HG02870 (cell line): ENCODE data around the gene RASGRP1.

ENCODE experiments used
- ATAC-seq: cut with Tn5 transposase; IDR thresholded peaks from one replicate; pipeline ENCODE4 v1.9.1; 2021; ENCODE audit warnings: mild to moderate bottlenecking, moderate library complexity; ENCODE audit not compliant: unreplicated experiment

Gene RASGRP1

DNA sequence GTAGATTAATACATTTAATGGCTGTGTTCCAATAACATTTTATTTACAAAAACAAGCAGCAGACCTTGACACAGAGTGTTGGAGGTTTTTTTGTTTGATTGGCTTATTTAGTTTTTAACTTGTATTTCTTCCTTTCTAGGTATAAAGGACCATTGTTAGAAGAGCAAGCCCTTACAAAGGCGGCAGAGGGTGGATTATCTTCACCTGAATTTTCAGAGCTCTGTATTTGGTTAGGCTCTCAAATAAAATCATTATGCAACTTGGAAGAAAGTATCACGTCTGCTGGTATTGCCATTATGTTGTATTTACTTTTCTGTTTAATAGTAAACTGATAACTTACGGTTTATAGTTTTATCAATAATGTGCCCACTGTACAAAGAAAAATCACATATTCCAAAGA lies 100.7 kb downstream of the RASGRP1 start:
- ATAC-seq = no peak

DNA sequence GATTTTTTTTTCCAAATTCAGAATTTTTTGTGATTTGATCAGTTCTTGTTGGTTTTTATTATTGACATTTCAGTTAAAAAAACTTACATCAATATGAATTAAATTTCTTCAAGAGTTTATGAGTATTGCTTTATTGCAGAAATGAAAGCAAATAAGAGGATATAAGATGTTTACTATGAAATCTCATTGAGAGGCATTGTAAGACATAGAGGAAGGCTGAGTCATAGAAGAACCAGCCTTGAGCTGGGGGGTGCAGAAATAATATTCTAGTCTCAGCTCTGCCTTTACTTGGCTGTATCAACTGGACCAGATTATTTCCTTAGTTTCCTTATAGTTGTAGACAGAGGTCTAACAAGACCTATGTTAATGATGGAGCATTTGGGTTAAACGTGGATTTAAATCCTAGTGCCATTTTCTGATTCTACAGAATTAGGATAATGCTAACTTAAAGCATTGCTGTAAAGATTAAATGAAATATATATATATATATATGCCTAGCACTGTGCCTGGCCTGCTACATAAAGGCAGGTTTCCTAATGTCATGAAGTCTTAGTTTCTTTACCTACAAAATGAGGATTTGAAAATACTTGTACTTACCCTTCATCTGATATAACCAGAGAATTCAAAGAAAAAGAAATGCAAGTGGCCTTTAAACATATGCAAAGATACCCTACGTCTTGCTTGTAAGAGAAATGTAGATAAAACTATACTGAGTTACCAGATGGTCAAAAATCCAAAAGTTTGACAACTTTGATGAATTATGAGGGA lies 103.4 kb downstream of the RASGRP1 start:
- ATAC-seq = peak; percentile 87

GRCh38 chr15:38460543-38460942 lies 104.1 kb downstream of the RASGRP1 start:
- ATAC-seq = no peak

DNA sequence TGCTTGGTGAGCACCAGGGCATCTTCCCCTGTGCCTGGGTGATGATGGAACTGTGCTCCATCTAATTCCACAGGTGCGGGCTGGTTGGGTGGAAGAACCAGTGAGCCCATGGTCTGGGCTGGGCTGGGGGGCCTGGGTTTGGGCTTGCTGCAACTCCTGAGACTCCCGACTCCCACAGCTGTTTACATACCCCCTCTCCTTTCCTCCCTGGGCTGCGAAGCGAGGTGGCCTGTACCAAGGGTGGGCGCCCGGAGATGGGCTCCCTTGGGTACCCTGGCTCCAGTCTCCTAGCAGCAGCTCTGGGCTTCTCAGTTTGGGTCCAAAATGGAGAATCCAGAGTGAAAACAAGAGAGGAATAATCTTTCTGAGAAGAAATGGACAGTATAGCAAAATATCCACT lies 105.1 kb downstream of the RASGRP1 start:
- ATAC-seq = no peak

DNA sequence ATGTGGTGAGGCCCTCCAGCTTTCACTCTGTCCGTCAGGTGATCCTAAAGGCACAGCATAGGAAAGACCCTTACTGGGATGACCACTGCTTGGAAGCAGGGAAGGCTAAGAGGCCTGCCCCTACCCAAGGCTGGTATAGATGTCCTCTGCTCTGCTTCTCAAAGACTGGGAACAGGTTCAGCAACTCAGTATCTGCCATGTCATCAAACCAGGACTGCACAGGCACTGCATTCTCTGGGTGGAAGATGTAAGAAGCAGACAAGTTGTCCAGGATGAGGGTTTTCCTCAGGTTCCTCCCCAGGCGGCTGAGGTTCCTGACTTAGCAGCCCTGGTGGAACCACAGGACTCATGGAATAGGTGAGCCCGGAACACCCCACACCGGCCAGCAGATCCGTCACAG lies 106.0 kb downstream of the RASGRP1 start:
- ATAC-seq = no peak

DNA sequence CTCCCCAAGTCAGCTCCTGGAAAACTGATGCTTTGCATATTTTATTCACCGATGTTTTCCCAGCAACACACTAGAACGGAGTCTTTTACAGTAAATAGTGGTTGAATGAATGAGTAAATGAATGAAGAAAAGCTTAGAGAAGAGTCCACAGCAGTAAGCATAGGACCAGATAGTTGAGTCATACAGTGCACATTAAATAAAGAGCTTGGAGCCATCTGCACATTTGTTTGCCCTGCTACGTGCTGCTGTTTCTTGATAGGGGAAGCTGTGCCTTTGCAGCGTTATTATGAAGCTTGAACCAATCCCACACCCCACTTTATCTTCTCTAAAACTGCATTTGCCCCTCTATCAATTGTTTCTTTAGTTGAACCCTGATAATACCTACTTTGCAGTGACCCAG lies 109.5 kb downstream of the RASGRP1 start:
- no peak for ATAC-seq

GRCh38 chr15:38454696-38455090 lies 109.9 kb downstream of the RASGRP1 start:
- ATAC-seq = no peak

- peak; percentile 86 for ATAC-seq
Observed at GRCh38 chr15:38453971-38454695, 110.5 kb downstream of the RASGRP1 start, which contains the start of gene FAM98B. Gene FAM98B (plus strand): TSS chr15:38454127. CDS start chr15:38454162, 35 bp downstream.

GRCh38 chr15:38441130-38441519 lies 123.5 kb downstream of the RASGRP1 start:
- ATAC-seq = no peak

DNA sequence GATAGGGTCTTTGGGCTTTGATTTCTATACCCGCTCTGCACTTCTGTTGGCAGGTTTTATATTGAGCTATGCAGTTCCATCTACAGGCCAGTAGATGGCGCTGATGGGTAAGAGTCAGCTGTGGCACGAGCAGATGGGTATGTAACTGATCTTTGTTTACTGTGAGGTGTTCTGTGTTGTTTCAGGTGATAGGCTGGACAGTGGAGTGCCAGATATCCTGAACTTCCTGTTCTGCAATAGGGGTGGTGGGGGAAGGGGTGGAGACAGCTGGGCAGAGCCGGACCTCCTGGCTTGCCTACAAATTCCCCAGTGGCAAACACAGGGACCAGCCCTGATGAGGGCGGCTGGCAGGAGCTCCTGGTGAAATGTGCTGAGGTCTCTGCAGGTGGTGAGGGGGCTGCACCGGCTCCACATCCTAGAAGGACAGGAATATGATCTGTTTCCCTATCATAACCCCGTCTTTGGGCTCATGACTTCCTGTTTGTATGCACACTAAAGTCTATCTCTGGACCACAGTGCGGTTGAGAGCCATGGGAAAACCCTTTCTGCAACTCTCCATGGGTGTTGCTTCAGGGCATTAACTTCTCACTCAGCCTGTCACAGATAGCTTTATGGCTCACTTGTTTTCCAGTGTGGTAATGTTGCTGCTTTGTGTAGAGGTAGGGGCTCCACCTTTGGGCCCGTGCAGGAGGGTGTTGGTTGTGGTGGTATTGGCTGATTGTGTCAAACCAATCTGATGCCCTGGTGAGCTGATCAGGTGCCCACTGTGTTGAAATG lies 124.1 kb downstream of the RASGRP1 start:
- ATAC-seq = peak; percentile 73
